Activated naive CD4-positive, alpha-beta T cell treated with anti-CD3 and anti-CD28 coated beads, Interleukin-2, amount 10 ng/mL, durations not matched to agents 7 days and 5 days (primary cell): ENCODE data around the gene SLC32A1.

Source experiments
- CTCF ChIA-PET: fragments of 350-600 bp; sonication (Branson Sonifier 250); formaldehyde crosslinking; loops from one replicate; lab custom pipeline; 2021; ENCODE audit warnings: antibody characterized with exemption; lab: Charles Lee
- DNase-seq: peaks from one replicate; pipeline ENCODE4 v3.0.0-alpha.2; 2020
- H3K27ac Mint-ChIP-seq: one replicate; pipeline ENCODE4 v1.8.0; 2021; ENCODE audit warnings: mild to moderate bottlenecking, moderate library complexity, mixed read lengths
- H3K27me3 Mint-ChIP-seq: one replicate; pipeline ENCODE4 v1.8.0; 2021; ENCODE audit warnings: mild to moderate bottlenecking, mixed read lengths
- H3K36me3 Mint-ChIP-seq: one replicate; pipeline ENCODE4 v1.8.0; 2021; ENCODE audit warnings: mixed read lengths
- H3K4me1 Mint-ChIP-seq: one replicate; pipeline ENCODE4 v1.8.0; 2021; ENCODE audit warnings: mixed read lengths
- H3K4me3 Mint-ChIP-seq: one replicate; pipeline ENCODE4 v1.8.0; 2021; ENCODE audit warnings: mild to moderate bottlenecking, moderate library complexity, mixed read lengths
- H3K9me3 Mint-ChIP-seq: one replicate; pipeline ENCODE4 v1.8.0; 2021; ENCODE audit warnings: mixed read lengths

The SLC32A1 gene

GRCh38 chr20:38723848-38724625 is at the start of gene SLC32A1:
TSS of gene SLC32A1 (plus strand) at chr20:38724486. CDS start at chr20:38724725, 239 bp downstream.
- CTCF ChIA-PET: interaction anchor here (0.8 to 3.0 kb wide), 5 partner anchors 28 to 1964 kb away, joined by 3 to 10 read pairs (median 5); no protein-coding TSS in a partner anchor
- peak within 1 kb of the TSS; percentile 7 for H3K4me3 Mint-ChIP-seq
- H3K9me3 Mint-ChIP-seq: no peaks in the 10 kb centered on the region
- H3K4me1 Mint-ChIP-seq: peaks cover 41% of the 10 kb centered on the region
- DNase-seq: no peak
- peaks cover 15% of the 10 kb centered on the region for H3K36me3 Mint-ChIP-seq
- peak within 1 kb of the TSS; percentile 83 for H3K27ac Mint-ChIP-seq
- peaks cover 100% of the 10 kb centered on the region for H3K27me3 Mint-ChIP-seq

- CTCF ChIA-PET: no interaction called here
- H3K4me3 Mint-ChIP-seq: peak overlapping the region; percentile 61
- no peaks in the 10 kb centered on the region for H3K36me3 Mint-ChIP-seq
- no peak for DNase-seq
- no peak overlapping the region for H3K27ac Mint-ChIP-seq
- peaks cover 71% of the 10 kb centered on the region for H3K27me3 Mint-ChIP-seq
- peaks cover 15% of the 10 kb centered on the region for H3K4me1 Mint-ChIP-seq
- no peaks in the 10 kb centered on the region for H3K9me3 Mint-ChIP-seq
These were observed 49.5 kb upstream of the SLC32A1 start for GRCh38 chr20:38674765-38675133.

- peaks cover 62% of the 10 kb centered on the region for H3K27me3 Mint-ChIP-seq
- CTCF ChIA-PET: no interaction called here
- no peaks in the 10 kb centered on the region for H3K36me3 Mint-ChIP-seq
- no peak overlapping the region for H3K4me3 Mint-ChIP-seq
- H3K27ac Mint-ChIP-seq: no peak overlapping the region
- H3K4me1 Mint-ChIP-seq: peaks cover 15% of the 10 kb centered on the region
- no peak for DNase-seq
- H3K9me3 Mint-ChIP-seq: no peaks in the 10 kb centered on the region
These were observed 47.7 kb upstream of the SLC32A1 start for GRCh38 chr20:38676576-38676975.

GRCh38 chr20:38680500-38681306 is 43.6 kb upstream of the SLC32A1 start:
- H3K4me3 Mint-ChIP-seq: no peak overlapping the region
- no peaks in the 10 kb centered on the region for H3K4me1 Mint-ChIP-seq
- no peaks in the 10 kb centered on the region for H3K9me3 Mint-ChIP-seq
- peak; percentile 65 for DNase-seq
- CTCF ChIA-PET: interaction anchor here (0.6 kb wide), 1 partner anchor 12 kb away, joined by 3 read pairs; no protein-coding TSS in a partner anchor
- peaks cover 28% of the 10 kb centered on the region for H3K27me3 Mint-ChIP-seq
- no peaks in the 10 kb centered on the region for H3K36me3 Mint-ChIP-seq
- no peak overlapping the region for H3K27ac Mint-ChIP-seq

GRCh38 chr20:38685271-38685670 is 39.0 kb upstream of the SLC32A1 start:
- Mint-ChIP-seq H3K9me3 (no peaks in the 10 kb centered on the region), H3K36me3 (no peaks in the 10 kb centered on the region), H3K27ac (no peak overlapping the region), H3K27me3 (peaks cover 24% of the 10 kb centered on the region), H3K4me1 (no peaks in the 10 kb centered on the region), H3K4me3 (no peak overlapping the region)
- DNase-seq: no peak
- CTCF ChIA-PET: no interaction called here

- no peaks in the 10 kb centered on the region for H3K4me1 Mint-ChIP-seq
- no peaks in the 10 kb centered on the region for H3K9me3 Mint-ChIP-seq
- no peaks in the 10 kb centered on the region for H3K36me3 Mint-ChIP-seq
- H3K27me3 Mint-ChIP-seq: peaks cover 19% of the 10 kb centered on the region
- DNase-seq: peak; percentile 75
- CTCF ChIA-PET: no interaction called here
- no peak overlapping the region for H3K4me3 Mint-ChIP-seq
- no peak overlapping the region for H3K27ac Mint-ChIP-seq
These were observed 38.3 kb upstream of the SLC32A1 start for GRCh38 chr20:38685853-38686473.

- H3K27ac Mint-ChIP-seq: no peak overlapping the region
- peaks cover 10% of the 10 kb centered on the region for H3K27me3 Mint-ChIP-seq
- no peaks in the 10 kb centered on the region for H3K36me3 Mint-ChIP-seq
- H3K4me1 Mint-ChIP-seq: no peaks in the 10 kb centered on the region
- peak; percentile 79 for DNase-seq
- CTCF ChIA-PET: interaction anchor here (0.6 to 0.8 kb wide), 2 partner anchors 12 to 60 kb away, joined by 3 read pairs; no protein-coding TSS in a partner anchor
- H3K4me3 Mint-ChIP-seq: no peak overlapping the region
- no peaks in the 10 kb centered on the region for H3K9me3 Mint-ChIP-seq
These were observed 31.6 kb upstream of the SLC32A1 start for GRCh38 chr20:38692436-38693411.

GRCh38 chr20:38697306-38697705 is 27.0 kb upstream of the SLC32A1 start:
- Mint-ChIP-seq H3K27me3 (peaks cover 16% of the 10 kb centered on the region), H3K36me3 (no peaks in the 10 kb centered on the region), H3K4me1 (no peaks in the 10 kb centered on the region), H3K9me3 (no peaks in the 10 kb centered on the region), H3K4me3 (no peak overlapping the region), H3K27ac (no peak overlapping the region)
- CTCF ChIA-PET: interaction anchor here (1.0 kb wide), 1 partner anchor 29 kb away, joined by 3 read pairs; no protein-coding TSS in a partner anchor
- no peak for DNase-seq

- peaks cover 26% of the 10 kb centered on the region for H3K27me3 Mint-ChIP-seq
- H3K27ac Mint-ChIP-seq: no peak overlapping the region
- no peak for DNase-seq
- CTCF ChIA-PET: interaction anchor here (1.0 kb wide), 1 partner anchor 28 kb away, joined by 3 read pairs; no protein-coding TSS in a partner anchor
- no peaks in the 10 kb centered on the region for H3K9me3 Mint-ChIP-seq
- H3K4me1 Mint-ChIP-seq: no peaks in the 10 kb centered on the region
- no peak overlapping the region for H3K4me3 Mint-ChIP-seq
- no peaks in the 10 kb centered on the region for H3K36me3 Mint-ChIP-seq
These were observed 25.7 kb upstream of the SLC32A1 start for GRCh38 chr20:38698541-38698940.

- no peak for DNase-seq
- no peaks in the 10 kb centered on the region for H3K4me1 Mint-ChIP-seq
- H3K36me3 Mint-ChIP-seq: no peaks in the 10 kb centered on the region
- CTCF ChIA-PET: no interaction called here
- no peaks in the 10 kb centered on the region for H3K9me3 Mint-ChIP-seq
- no peak overlapping the region for H3K4me3 Mint-ChIP-seq
- H3K27ac Mint-ChIP-seq: no peak overlapping the region
- peaks cover 33% of the 10 kb centered on the region for H3K27me3 Mint-ChIP-seq
These were observed 24.1 kb upstream of the SLC32A1 start for GRCh38 chr20:38700141-38700540.

GRCh38 chr20:38700926-38701325 is 23.4 kb upstream of the SLC32A1 start:
- H3K27me3 Mint-ChIP-seq: peaks cover 36% of the 10 kb centered on the region
- no peak overlapping the region for H3K27ac Mint-ChIP-seq
- no peaks in the 10 kb centered on the region for H3K9me3 Mint-ChIP-seq

GRCh38 chr20:38703526-38703925 is 20.8 kb upstream of the SLC32A1 start:
- Mint-ChIP-seq H3K27ac (no peak overlapping the region), H3K4me3 (no peak overlapping the region), H3K9me3 (no peaks in the 10 kb centered on the region), H3K36me3 (no peaks in the 10 kb centered on the region), H3K27me3 (peaks cover 47% of the 10 kb centered on the region), H3K4me1 (no peaks in the 10 kb centered on the region)
- CTCF ChIA-PET: interaction anchor here (1.0 to 1.2 kb wide), 2 partner anchors 60 to 70 kb away, joined by 3 read pairs; no protein-coding TSS in a partner anchor
- DNase-seq: no peak

More at GRCh38 chr20:38700926-38701325, 23.4 kb upstream of the SLC32A1 start:
- no peak overlapping the region for H3K4me3 Mint-ChIP-seq
- no peaks in the 10 kb centered on the region for H3K4me1 Mint-ChIP-seq
- CTCF ChIA-PET: no interaction called here
- DNase-seq: no peak
- no peaks in the 10 kb centered on the region for H3K36me3 Mint-ChIP-seq

GRCh38 chr20:38704136-38704535 is 20.1 kb upstream of the SLC32A1 start:
- DNase-seq: no peak
- CTCF ChIA-PET: interaction anchor here (1.0 kb wide), 1 partner anchor 71 kb away, joined by 3 read pairs; no protein-coding TSS in a partner anchor
- Mint-ChIP-seq H3K4me3 (no peak overlapping the region), H3K4me1 (no peaks in the 10 kb centered on the region), H3K9me3 (no peaks in the 10 kb centered on the region), H3K27ac (no peak overlapping the region), H3K36me3 (no peaks in the 10 kb centered on the region), H3K27me3 (peaks cover 49% of the 10 kb centered on the region)
